RWPE2 (cell line): ENCODE results near the gene HMCES.

Experiments
- ATAC-seq: fragments of 200-7000 bp; cut with Tn5 transposase; 3 replicates; pipeline ENCODE4 v1.9.1; 2021; ENCODE audit warnings: low read depth
- DNase-seq: peaks from one replicate; pipeline ENCODE4 v3.0.0-alpha.2; 2020; ENCODE audit warnings: low spot score
- H3K27ac ChIP-seq: fragments of 450-650 bp; 2 replicates; pipeline ENCODE4 v1.5.1; 2017; ENCODE audit warnings: mild to moderate bottlenecking; ENCODE audit not compliant: poor library complexity, severe bottlenecking
- H3K27me3 ChIP-seq: fragments of 250-450 bp; sonication (Bioruptor Pico); 2 replicates; pipeline ENCODE4 v1.5.1; 2021; ENCODE audit warnings: mild to moderate bottlenecking, moderate library complexity; ENCODE audit not compliant: insufficient read depth, poor library complexity, severe bottlenecking
- H3K36me3 ChIP-seq: fragments of 250-450 bp; sonication (Bioruptor Pico); 2 replicates; pipeline ENCODE4 v1.5.1; 2020; ENCODE audit warnings: low read depth, mild to moderate bottlenecking, moderate library complexity
- H3K4me1 ChIP-seq: fragments of 250-450 bp; sonication (Bioruptor Pico); 2 replicates; pipeline ENCODE4 v1.5.1; 2021; ENCODE audit warnings: mild to moderate bottlenecking, moderate library complexity; ENCODE audit not compliant: insufficient read depth, poor library complexity, severe bottlenecking
- H3K4me3 ChIP-seq: fragments of 250-450 bp; sonication (Bioruptor Pico); 2 replicates; pipeline ENCODE4 v1.5.1; 2021; ENCODE audit warnings: mild to moderate bottlenecking, moderate library complexity; ENCODE audit not compliant: severe bottlenecking
- H3K9me3 ChIP-seq: fragments of 250-450 bp; sonication (Bioruptor Pico); 2 replicates; pipeline ENCODE4 v1.5.1; 2021; ENCODE audit warnings: mild to moderate bottlenecking, moderate library complexity; ENCODE audit not compliant: severe bottlenecking
- TF ChIP-seq, protein P1 (sequence below): fragments of 450-650 bp; IDR thresholded peaks from one replicate; pipeline ENCODE4 v1.5.1; 2017; ENCODE audit warnings: mild to moderate bottlenecking, moderate library complexity; ENCODE audit not compliant: poor library complexity, severe bottlenecking

HMCES gene

GRCh38 chr3:129277829-129278271, 820 bp upstream of the HMCES start:
- Histone ChIP-seq H3K9me3 (no peaks in the 10 kb centered on the region), H3K27ac (peak overlapping the region; percentile 77), H3K4me3 (no peak overlapping the region), H3K36me3 (peaks cover 61% of the 10 kb centered on the region), H3K27me3 (no peaks in the 10 kb centered on the region), H3K4me1 (peaks cover 24% of the 10 kb centered on the region)
- DNase-seq (no peak), ATAC-seq (no peak)
- TF ChIP-seq, protein P1, sequence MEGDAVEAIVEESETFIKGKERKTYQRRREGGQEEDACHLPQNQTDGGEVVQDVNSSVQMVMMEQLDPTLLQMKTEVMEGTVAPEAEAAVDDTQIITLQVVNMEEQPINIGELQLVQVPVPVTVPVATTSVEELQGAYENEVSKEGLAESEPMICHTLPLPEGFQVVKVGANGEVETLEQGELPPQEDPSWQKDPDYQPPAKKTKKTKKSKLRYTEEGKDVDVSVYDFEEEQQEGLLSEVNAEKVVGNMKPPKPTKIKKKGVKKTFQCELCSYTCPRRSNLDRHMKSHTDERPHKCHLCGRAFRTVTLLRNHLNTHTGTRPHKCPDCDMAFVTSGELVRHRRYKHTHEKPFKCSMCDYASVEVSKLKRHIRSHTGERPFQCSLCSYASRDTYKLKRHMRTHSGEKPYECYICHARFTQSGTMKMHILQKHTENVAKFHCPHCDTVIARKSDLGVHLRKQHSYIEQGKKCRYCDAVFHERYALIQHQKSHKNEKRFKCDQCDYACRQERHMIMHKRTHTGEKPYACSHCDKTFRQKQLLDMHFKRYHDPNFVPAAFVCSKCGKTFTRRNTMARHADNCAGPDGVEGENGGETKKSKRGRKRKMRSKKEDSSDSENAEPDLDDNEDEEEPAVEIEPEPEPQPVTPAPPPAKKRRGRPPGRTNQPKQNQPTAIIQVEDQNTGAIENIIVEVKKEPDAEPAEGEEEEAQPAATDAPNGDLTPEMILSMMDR, result no peak

GRCh38 chr3:129278966-129279906, 566 bp downstream of the HMCES start:
- no peaks in the 10 kb centered on the region for H3K9me3 ChIP-seq
- peaks cover 56% of the 10 kb centered on the region for H3K36me3 ChIP-seq
- peaks cover 25% of the 10 kb centered on the region for H3K4me1 ChIP-seq
- TF ChIP-seq, protein P1, result no peak
- peak overlapping the region; percentile 77 for H3K27ac ChIP-seq
- H3K4me3 ChIP-seq, result peak overlapping the region; percentile 86
- ATAC-seq, result peak; percentile 56
- H3K27me3 ChIP-seq, result no peaks in the 10 kb centered on the region
- DNase-seq, result no peak

- TF ChIP-seq, protein P1, result no peak
- H3K4me1 ChIP-seq, result peaks cover 25% of the 10 kb centered on the region
- peak overlapping the region; percentile 77 for H3K27ac ChIP-seq
- H3K9me3 ChIP-seq, result no peaks in the 10 kb centered on the region
- H3K4me3 ChIP-seq, result peak overlapping the region; percentile 86
- ATAC-seq, result no peak
- peaks cover 57% of the 10 kb centered on the region for H3K36me3 ChIP-seq
- no peaks in the 10 kb centered on the region for H3K27me3 ChIP-seq
- DNase-seq, result no peak
Measured at GRCh38 chr3:129280183-129280582, 1.5 kb downstream of the HMCES start.

- peaks cover 25% of the 10 kb centered on the region for H3K4me1 ChIP-seq
- no peak for DNase-seq
- no peaks in the 10 kb centered on the region for H3K27me3 ChIP-seq
- peaks cover 52% of the 10 kb centered on the region for H3K36me3 ChIP-seq
- H3K27ac ChIP-seq, result peak overlapping the region; percentile 77
- H3K9me3 ChIP-seq, result no peaks in the 10 kb centered on the region
- no peak overlapping the region for H3K4me3 ChIP-seq
- ATAC-seq, result no peak
- TF ChIP-seq, protein P1, result no peak
Measured at GRCh38 chr3:129281726-129282125, 3.1 kb downstream of the HMCES start.
